GM19035 (cell line): ENCODE measurements around the gene PPP1R1B.
A peak's percentile ranks its signal among the peaks of the same experiment; 100 is the strongest.

Experiments
- ATAC-seq: cut with Tn5 transposase; IDR thresholded peaks from one replicate; pipeline ENCODE4 v1.9.1; 2021; ENCODE audit not compliant: unreplicated experiment

Gene PPP1R1B

DNA sequence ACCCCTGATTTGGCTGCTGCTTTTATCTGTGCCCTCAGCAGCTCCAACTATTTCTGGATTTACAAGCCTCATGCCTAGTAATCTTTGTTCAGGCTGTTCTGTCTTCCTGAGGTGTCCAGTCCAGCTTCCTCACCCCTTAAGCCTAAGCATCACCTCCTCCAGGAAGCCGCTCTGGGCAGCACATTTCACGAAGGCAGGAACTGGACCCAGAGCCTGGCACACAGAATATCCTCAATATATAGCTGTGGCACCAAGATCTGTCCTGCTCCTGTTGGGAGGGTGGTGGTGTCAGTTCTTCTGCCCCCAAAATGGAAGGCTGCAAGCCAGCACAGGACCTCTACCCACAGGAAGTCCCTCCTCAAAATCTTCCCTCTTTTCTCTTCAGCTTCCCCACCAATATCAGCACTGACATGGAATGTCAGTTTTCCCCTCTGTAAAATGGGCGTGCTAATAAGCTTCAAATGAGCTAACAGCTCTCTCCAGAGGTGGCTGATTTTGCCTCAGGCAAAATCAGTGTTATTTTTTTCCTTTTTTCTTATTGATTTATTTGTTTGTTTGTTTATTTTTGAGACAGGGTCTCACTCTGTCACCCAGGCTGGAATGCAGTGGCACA, 12.1 kb upstream of the PPP1R1B start:
- no peak for ATAC-seq

GRCh38 chr17:39615434-39615833, 11.3 kb upstream of the PPP1R1B start:
- ATAC-seq, result no peak

GRCh38 chr17:39617100-39617445, 9.7 kb upstream of the PPP1R1B start:
- ATAC-seq, result no peak

GRCh38 chr17:39617446-39618245, 9.1 kb upstream of the PPP1R1B start:
- no peak for ATAC-seq

- ATAC-seq, result no peak
Observed at GRCh38 chr17:39618246-39618913, 8.4 kb upstream of the PPP1R1B start.

GRCh38 chr17:39618956-39619785, 7.6 kb upstream of the PPP1R1B start:
- ATAC-seq, result no peak

- ATAC-seq, result no peak
Observed at GRCh38 chr17:39619786-39620101, 7.0 kb upstream of the PPP1R1B start.

DNA sequence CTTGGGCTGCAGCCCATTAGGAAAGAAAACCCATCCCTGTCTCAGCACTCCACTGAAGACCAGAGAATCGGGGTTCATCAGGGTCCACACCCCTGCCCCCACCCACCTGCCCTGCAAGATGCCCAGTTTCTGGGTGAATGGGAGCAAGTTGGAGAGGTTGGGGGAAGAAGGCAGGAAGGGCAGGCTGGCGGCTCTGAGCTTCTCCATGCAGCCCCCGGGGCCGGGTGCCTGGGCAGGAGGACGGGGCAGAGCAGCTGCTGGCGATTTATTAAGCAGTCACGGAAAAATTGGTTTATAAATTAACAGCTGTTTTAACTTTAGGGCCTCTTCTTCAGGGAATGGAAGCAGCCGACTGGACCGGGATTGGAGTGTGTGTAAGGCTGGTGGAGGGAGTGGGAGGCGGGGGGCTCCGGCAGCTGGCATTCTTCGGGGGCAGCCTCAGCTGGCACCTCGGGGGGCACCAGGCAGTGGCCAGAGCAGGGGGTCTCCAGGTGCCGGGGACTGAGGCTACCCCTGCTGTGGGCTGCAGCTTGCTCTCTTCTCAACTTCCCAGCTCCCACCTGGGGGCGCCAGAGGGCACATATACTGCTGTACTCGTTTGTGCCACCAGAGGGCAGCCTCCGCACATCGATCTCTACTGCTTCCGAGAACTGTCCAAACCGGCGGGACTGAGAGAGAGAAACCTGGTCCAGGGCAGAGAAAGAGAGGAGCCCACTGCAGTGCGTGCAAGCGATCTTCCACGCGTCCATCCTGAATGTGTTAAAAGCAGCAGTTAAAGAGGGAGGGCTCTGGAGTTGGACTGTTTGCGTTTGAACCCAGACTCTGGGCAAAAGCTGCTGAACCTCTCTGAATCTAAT, 5.0 kb upstream of the PPP1R1B start:
- ATAC-seq, result peak; percentile 63

DNA sequence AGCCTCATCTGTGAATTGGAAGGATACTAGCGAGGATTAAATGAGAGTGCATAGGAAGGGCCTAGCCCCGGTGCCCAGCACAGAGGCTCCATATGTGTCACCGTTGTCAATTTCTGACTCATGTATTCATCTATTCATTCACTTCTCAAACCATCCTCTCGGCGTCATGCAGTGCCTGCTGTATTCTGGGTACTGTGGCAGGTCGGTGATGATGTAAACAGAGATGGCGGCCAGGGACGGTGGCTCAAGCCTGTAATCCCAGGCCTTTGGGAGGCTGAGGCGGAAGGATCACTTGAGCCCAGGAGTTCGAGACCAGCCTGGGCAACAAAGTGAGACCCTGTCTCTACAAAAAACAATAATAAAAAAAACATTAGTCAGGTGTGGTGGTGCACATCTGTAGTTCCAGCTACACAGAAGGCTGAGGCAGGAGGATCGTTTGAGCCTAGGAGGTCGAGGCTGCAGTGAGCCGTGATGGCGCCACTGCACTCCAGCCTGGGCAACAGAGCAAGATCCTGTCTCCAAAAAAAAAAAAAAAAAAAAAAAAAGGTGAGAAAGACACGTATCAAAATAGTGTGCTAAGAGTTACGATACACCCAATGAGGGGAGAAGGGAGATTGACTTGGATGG, 4.3 kb upstream of the PPP1R1B start:
- ATAC-seq, result peak; percentile 33

DNA sequence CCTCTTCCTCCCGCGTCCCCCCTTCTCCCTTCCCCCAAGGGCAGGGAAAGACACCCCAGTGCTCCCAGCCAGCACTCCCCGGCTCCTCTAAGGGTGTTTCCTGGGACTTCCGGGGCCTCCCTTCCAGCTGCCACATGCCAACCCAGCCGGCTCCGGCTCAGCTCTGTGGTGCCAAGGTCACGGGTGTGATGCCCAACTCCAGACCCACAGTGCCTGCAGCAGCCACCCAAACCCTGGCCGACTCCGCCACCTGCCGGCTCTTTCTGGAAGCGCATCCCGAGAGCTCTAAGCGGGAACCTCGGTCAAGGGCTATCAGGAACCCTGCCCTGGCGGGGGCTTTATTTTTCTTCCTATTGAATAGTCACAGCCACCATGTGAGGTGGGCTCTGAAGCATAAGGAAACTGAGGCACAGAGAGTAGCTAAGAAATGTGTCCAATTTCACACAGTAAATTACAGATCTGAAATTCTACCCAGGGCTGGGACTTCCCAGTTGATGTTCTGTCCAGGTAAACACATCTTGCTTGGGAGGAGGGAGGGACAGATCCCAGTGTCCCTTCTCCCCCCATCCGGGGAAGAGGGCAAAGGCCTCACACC, 3.3 kb upstream of the PPP1R1B start:
- ATAC-seq, result no peak

DNA sequence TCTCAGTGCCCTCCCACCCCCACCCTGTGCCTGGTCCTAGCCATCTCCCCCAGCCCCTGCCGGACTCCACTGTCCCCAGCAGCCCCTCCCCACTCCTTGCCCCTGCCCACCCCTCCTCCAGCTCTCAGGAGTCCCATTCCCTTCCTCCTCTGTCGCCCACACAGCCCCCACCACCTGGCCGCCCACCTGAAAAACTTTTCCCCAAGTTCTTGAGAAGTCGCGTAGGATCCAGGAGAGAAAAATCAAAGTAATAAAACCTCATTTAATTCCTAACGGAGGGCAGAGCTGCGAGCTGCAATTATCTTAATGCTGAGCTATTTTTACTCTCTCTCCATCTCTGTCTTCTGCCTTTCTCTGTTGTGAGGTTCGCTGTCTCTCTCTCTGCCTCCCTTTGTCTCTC, 2.4 kb upstream of the PPP1R1B start:
- ATAC-seq, result no peak

DNA sequence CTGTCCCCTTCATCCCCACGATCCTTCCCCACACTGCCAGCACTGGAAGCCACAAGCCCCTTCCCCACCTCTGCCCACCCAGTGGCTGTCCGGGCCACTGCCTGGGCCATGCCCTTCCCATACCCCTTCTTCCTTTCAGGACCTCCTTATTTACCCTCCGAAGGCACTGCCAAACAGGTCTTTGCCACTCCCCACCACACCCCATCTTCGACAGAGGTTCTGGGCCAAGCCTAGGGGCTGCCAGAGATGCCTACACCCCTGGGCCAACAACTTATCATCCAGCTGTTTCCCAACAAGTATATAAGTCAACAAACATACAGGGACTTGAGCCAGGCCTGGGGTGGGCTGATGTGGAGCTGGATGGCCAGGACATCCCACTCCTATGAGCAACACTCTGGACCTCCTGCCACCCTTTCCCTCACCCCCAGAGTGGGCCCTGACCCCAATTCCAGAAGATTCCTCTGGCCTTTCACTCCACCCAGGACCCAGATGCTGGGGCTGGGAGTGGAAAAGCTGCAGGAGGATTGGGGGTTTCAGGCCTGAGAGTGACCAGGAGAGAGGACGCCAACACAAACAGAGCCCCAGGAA, 1.5 kb upstream of the PPP1R1B start:
- no peak for ATAC-seq

DNA sequence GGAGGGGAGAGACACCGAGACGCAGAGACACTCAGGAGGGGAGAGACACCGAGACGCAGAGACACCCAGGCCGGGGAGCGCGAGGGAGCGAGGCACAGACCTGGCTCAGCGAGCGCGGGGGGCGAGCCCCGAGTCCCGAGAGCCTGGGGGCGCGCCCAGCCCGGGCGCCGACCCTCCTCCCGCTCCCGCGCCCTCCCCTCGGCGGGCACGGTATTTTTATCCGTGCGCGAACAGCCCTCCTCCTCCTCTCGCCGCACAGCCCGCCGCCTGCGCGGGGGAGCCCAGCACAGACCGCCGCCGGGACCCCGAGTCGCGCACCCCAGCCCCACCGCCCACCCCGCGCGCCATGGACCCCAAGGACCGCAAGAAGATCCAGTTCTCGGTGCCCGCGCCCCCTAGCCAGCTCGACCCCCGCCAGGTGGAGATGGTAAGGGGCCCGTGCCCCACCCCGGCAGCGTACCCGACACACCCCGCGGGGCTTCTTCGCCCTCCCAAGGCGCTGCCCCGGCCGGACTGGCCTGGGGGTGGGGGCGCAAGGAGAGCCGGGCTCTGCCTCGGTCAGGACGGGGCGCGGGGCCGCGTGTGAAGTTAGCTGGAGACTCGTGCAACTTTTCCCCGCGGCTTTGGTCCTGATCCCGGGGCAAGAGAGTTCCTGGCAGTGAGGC, 427 bp downstream of the PPP1R1B start:
- ATAC-seq, result no peak

GRCh38 chr17:39627712-39628516, 1.2 kb downstream of the PPP1R1B start:
- ATAC-seq, result no peak

GRCh38 chr17:39628655-39629493, 2.1 kb downstream of the PPP1R1B start:
- ATAC-seq, result no peak

DNA sequence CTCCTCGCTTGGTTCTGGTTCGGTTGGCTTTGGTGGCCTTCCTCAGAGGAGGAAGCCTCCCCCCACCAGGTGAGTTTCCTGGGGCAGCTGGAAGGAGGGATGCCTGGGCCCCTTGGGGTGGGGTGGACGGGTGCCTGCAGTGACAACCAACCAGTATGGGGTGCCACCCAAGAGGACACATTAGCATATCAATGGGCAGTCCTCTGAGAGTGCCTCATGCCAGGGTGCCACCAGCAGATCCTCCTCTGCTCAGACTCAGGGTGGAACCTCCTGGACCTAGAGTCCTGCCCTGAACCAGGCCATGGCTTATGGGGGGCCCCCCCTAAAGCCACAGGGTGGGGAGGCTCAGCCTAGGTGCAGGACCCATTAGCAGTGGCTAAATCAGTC, 2.7 kb downstream of the PPP1R1B start:
- ATAC-seq, result no peak

GRCh38 chr17:39629898-39630297, 3.1 kb downstream of the PPP1R1B start:
- no peak for ATAC-seq
